ENCODE measurements around the gene TTLL13.

DNA sequence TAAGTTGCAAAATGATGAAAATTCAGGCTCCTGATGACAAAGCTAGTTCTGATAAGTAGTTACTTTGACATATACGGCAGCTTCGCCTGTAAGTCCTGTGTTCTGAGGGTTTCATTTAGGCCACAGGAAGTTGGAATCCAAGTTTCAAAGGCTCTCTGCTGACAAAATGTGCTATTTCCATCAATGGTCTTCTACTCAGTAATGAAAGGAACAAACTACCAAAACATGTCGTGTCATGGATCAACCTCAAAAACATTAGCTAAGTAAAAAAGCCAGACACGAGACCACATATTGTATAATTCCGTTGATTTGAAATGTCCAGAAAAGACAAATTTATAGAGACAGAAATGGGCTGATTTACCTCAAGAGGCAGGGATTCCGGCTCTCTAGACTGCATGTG, 38.6 kb downstream of the TTLL13 start:
- TF ChIP-seq, protein P1, sequence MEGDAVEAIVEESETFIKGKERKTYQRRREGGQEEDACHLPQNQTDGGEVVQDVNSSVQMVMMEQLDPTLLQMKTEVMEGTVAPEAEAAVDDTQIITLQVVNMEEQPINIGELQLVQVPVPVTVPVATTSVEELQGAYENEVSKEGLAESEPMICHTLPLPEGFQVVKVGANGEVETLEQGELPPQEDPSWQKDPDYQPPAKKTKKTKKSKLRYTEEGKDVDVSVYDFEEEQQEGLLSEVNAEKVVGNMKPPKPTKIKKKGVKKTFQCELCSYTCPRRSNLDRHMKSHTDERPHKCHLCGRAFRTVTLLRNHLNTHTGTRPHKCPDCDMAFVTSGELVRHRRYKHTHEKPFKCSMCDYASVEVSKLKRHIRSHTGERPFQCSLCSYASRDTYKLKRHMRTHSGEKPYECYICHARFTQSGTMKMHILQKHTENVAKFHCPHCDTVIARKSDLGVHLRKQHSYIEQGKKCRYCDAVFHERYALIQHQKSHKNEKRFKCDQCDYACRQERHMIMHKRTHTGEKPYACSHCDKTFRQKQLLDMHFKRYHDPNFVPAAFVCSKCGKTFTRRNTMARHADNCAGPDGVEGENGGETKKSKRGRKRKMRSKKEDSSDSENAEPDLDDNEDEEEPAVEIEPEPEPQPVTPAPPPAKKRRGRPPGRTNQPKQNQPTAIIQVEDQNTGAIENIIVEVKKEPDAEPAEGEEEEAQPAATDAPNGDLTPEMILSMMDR (IDR thresholded peaks at IDR 0.05), result no peak
- TF ChIP-seq POLR2A (IDR thresholded peaks at IDR 0.05), result no peak

All from lower leg skin (tissue), 3 donors.